ENCODE data around the gene BLNK. TPM values are rescaled to one million over a fixed set of nuclear protein-coding genes. Genes with fewer than 3 reads are reported as not detected.
A peak's percentile ranks its signal among the peaks of the same experiment; 100 is the strongest.

The BLNK gene
- total and polyA plus RNA-seq, 2 of the 13 experiments (the other 11 are each of a cell fraction or from before 2014, with no cell fraction given) = not detected

- TF ChIP-seq FOXP4 (CRISPR knock-in tag; IDR thresholded peaks at IDR 0.05) (0 out of 2 replicates have a peak, but pooled peaks have one; percentile 39), TEAD3 (CRISPR knock-in tag; optimal IDR thresholded peaks at IDR 0.05; ENCODE audit: borderline replicate concordance) (peak; percentile 23), MED1 (CRISPR knock-in tag; IDR thresholded peaks at IDR 0.05) (peak; percentile 34; the same call in 1 of the 2 replicates), HNF4A (CRISPR knock-in tag; IDR thresholded peaks at IDR 0.05) (peak; percentile 69), ZNF136 (CRISPR knock-in tag; IDR thresholded peaks at IDR 0.05; ENCODE audit: low read depth) (no peak), PPARG (CRISPR knock-in tag; conservative IDR thresholded peaks at IDR 0.05) (0 out of 2 replicates have a peak, but pooled peaks have one; percentile 14), NFYC (CRISPR knock-in tag; IDR thresholded peaks at IDR 0.05) (no peak), KDM6A (CRISPR knock-in tag; IDR thresholded peaks at IDR 0.05; ENCODE audit: low read depth) (0 out of 2 replicates have a peak, but pooled peaks have one; percentile 38), PHF21A (CRISPR knock-in tag; IDR thresholded peaks at IDR 0.05) (peak; percentile 23; the same call in 1 of the 2 replicates), SRF (IDR thresholded peaks at IDR 0.05; ENCODE audit: low read depth, low read length) (peak; percentile 93), HNF1A (IDR thresholded peaks at IDR 0.05; ENCODE audit: low read depth) (peak; percentile 61; the same call in 1 of the 2 replicates), HNF1A (CRISPR knock-in tag; IDR thresholded peaks at IDR 0.05; ENCODE audit: borderline replicate concordance) (no peak), MIXL1 (CRISPR knock-in tag; IDR thresholded peaks at IDR 0.05) (0 out of 2 replicates have a peak, but pooled peaks have one; percentile 33), ZNF546 (CRISPR knock-in tag; conservative IDR thresholded peaks at IDR 0.05) (no peak), ZNF362 (CRISPR knock-in tag; IDR thresholded peaks at IDR 0.05; ENCODE audit: borderline replicate concordance) (peak; percentile 93), MIER3 (CRISPR knock-in tag; IDR thresholded peaks at IDR 0.05; ENCODE audit: borderline replicate concordance) (peak; percentile 25; the same call in 1 of the 2 replicates), CREB1 (IDR thresholded peaks at IDR 0.05) (no peak), CREB1 (CRISPR knock-in tag; IDR thresholded peaks at IDR 0.05) (0 out of 2 replicates have a peak, but pooled peaks have one; percentile 49), PAXIP1 (CRISPR knock-in tag; conservative IDR thresholded peaks at IDR 0.05) (peak; percentile 67), ZNF644 (CRISPR knock-in tag; IDR thresholded peaks at IDR 0.05; ENCODE audit: low read depth) (peak; percentile 20; the same call in 1 of the 2 replicates)
Observed at GRCh38 chr10:96287392-96288105, 16.2 kb upstream of the BLNK start (continued).
